ENCODE data around the gene ATOX1. TPM values are rescaled to one million over a fixed set of nuclear protein-coding genes. Genes with fewer than 3 reads are reported as not detected.
A peak's percentile ranks its signal among the peaks of the same experiment; 100 is the strongest.

ATOX1 gene
- total RNA-seq, 2 donors from 2014 or later, result 6.3 to 39.7 TPM

DNA sequence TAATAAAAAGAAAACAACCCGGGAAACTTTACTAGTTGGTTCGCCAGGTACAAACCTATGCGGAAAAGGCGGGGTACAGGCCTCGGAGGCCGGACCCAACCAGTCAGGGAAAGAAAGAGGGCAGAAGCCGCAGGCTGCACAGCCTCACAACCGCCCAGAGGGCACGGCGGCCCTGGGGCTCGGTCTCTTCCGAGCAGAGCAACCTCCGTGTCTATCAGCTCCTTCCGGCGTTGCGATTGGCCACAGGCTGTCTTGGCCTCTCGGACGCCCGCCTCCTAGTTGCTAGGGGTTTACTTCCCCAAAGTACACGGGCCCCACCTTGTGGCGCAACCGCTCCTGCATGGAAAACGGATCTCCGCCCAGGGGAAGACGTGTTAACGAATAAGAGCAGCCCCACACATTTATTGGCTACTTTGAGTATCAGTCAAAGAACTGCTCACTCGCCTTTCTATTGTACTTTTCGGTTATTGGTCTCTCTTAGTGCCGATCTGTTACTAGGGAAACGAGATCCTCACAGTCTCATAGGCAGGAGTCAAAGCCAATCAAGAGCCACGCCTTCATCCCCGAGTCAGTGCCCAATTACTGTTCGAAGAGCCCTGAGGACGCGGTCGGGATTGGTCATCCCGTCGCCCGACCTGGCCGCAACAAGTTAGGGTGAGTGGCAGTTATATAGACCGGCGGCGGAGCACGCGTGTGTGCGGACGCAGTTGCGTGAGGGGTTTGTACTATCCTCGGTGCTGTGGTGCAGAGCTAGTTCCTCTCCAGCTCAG is 13.0 kb upstream of the ATOX1 start, which contains the start of gene G3BP1:
TSS of gene G3BP1 (plus strand) at position 696 of the 770 bp plus-strand sequence. CDS start 14,667 bp downstream, outside the sequence.
- H3K4me3 ChIP-seq, result peak within 1 kb of the TSS; percentile 58 to 72
- ATAC-seq (peak; percentile 90), DNase-seq (peak; percentile 100)
- peaks cover 48% of the 10 kb centered on the region for H3K4me1 ChIP-seq
- intact Hi-C loops (cut with DNase I), result no loop called here
- H3K36me3 ChIP-seq (replicated peaks in 1 of 2; ENCODE audit: insufficient read depth in 1 of 2, low read depth in 2 of 2), result no peaks in the 10 kb centered on the region
- WGBS, 2 donors, result 0% methylated on average over 19 to 49 of the region's 49 CpGs
- H3K9me3 ChIP-seq, result no peaks in the 10 kb centered on the region
- TF ChIP-seq POLR2A (IDR thresholded peaks at IDR 0.05), result peak; percentile 93 to 97 (median 97)
- TF ChIP-seq, protein P1, sequence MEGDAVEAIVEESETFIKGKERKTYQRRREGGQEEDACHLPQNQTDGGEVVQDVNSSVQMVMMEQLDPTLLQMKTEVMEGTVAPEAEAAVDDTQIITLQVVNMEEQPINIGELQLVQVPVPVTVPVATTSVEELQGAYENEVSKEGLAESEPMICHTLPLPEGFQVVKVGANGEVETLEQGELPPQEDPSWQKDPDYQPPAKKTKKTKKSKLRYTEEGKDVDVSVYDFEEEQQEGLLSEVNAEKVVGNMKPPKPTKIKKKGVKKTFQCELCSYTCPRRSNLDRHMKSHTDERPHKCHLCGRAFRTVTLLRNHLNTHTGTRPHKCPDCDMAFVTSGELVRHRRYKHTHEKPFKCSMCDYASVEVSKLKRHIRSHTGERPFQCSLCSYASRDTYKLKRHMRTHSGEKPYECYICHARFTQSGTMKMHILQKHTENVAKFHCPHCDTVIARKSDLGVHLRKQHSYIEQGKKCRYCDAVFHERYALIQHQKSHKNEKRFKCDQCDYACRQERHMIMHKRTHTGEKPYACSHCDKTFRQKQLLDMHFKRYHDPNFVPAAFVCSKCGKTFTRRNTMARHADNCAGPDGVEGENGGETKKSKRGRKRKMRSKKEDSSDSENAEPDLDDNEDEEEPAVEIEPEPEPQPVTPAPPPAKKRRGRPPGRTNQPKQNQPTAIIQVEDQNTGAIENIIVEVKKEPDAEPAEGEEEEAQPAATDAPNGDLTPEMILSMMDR (IDR thresholded peaks at IDR 0.05), result peak; percentile 37 to 89 (median 81)
- H3K27ac ChIP-seq, result peak within 1 kb of the TSS; percentile 91 to 98 (median 94)
- no peaks in the 10 kb centered on the region for H3K27me3 ChIP-seq

DNA sequence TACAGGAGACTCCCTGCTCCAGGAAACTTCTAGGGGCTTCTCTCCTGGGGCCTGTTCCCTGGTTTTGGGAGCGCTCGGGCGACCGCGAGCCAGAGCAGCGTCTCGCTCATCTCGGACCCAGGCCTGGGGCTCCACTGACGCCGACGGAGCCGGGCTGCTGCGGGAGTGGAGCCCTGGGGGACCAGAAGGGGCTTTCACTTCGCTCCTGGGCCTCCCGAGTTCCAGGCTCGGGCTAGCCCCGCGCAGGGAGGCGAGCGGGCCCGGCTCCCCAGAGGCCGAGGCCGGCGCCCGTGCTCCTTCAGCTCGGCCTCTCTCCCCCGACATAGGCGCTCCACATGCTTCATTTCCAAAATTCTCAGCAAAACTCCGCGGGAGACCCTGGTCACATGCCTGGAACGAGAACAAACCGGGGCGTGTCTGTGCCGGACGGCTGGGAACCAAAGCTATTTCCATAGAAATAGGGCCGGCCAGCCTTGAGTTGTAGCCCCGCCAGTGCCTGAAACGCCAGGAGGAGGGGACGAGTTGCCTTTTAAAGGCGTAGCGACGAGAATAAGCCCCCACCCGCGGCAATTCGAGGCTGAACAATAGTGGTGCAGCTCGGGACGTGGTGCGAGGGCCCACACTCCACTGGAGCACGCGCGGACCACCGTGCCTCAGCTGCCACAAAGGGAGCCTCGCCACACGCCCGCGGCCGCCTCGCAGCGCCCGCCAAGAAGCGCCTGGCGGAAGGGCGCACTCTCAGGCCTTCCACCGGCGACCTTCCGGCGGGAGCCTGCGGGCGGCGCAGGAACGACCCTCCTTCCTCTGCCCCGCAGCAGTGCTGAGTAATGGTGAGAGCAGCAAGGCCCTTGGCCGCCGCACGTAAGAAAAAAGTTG is 12.2 kb upstream of the ATOX1 start:
- H3K27ac ChIP-seq, result peak overlapping the region; percentile 91 to 98 (median 94)
- peak; percentile 20 for ATAC-seq
- DNase-seq, result peak; percentile 68 to 80 (median 76)
- 6 to 8% methylated on average over 24 to 75 of the region's 75 CpGs for WGBS, 2 donors
- peaks cover 41% of the 10 kb centered on the region for H3K4me1 ChIP-seq
- H3K4me3 ChIP-seq, result peak overlapping the region; percentile 26 to 58
- TF ChIP-seq, protein P1 (IDR thresholded peaks at IDR 0.05), result peak in 1 of 7 experiments; percentile 16
- no peak for TF ChIP-seq POLR2A (IDR thresholded peaks at IDR 0.05)
- no peaks in the 10 kb centered on the region for H3K9me3 ChIP-seq
- H3K36me3 ChIP-seq (replicated peaks in 1 of 2; ENCODE audit: insufficient read depth in 1 of 2, low read depth in 2 of 2), result no peaks in the 10 kb centered on the region
- H3K27me3 ChIP-seq, result no peaks in the 10 kb centered on the region
- intact Hi-C loops (cut with DNase I), result no loop called here

DNA sequence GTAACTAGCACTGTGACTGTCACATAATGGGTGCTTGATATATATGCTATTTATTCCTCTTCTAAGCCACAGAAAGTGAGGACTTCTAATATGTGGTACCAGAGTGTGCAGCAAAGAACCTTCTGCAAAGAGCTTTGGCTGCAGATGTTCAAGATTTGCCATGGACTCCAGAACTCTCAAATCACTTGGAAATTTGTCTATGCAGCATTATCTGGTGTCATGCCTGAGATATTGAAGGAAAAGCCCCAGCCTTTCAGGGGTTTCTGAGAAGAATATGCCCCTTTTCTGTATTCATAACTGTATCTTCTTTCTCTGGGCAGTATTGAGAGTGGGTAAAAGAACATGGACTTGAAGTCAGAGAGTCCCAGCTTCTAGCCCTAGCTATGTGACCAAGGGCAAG is 8.5 kb upstream of the ATOX1 start:
- ATAC-seq (no peak), DNase-seq (no peak)
- Histone ChIP-seq H3K27me3 (no peaks in the 10 kb centered on the region), H3K4me3 (no peak overlapping the region), H3K4me1 (peaks cover 13% of the 10 kb centered on the region), H3K9me3 (no peaks in the 10 kb centered on the region), H3K27ac (no peak overlapping the region), H3K36me3 (replicated peaks in 1 of 2; ENCODE audit: insufficient read depth in 1 of 2, low read depth in 2 of 2) (no peaks in the 10 kb centered on the region)
- intact Hi-C loops (cut with DNase I), result no loop called here
- no peak for TF ChIP-seq POLR2A (IDR thresholded peaks at IDR 0.05)
- TF ChIP-seq, protein P1 (IDR thresholded peaks at IDR 0.05), result no peak

DNA sequence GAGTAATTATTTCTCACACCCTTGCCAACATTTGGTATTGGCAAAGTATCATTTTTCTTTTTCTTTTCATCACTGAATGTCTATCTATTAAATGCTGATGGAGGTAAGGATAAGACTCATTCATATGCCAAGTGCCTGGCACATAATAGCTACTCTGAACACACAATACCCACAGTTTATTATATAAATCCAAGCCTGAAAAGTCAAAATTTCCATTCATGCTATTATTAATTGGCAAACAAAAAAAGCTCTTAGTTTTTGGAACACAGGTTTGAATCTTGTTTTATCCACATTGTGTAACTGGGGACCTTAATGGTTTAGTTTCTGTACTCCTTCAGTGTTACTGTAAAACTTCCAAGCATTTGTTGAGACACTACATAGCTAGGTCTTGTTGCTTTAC is 6.4 kb upstream of the ATOX1 start:
- H3K36me3 ChIP-seq (replicated peaks in 1 of 2; ENCODE audit: insufficient read depth in 1 of 2, low read depth in 2 of 2), result no peaks in the 10 kb centered on the region
- H3K4me1 ChIP-seq, result no peaks in the 10 kb centered on the region
- intact Hi-C loops (cut with DNase I), result no loop called here
- no peak for TF ChIP-seq POLR2A (IDR thresholded peaks at IDR 0.05)
- TF ChIP-seq, protein P1 (IDR thresholded peaks at IDR 0.05), result no peak
- ATAC-seq (no peak), DNase-seq (no peak)
- H3K9me3 ChIP-seq, result no peaks in the 10 kb centered on the region
- H3K27ac ChIP-seq, result no peak overlapping the region
- no peaks in the 10 kb centered on the region for H3K27me3 ChIP-seq
- no peak overlapping the region for H3K4me3 ChIP-seq
